HepG2 (cell line): ENCODE results near the gene SURF2. TPM values are rescaled to one million over a fixed set of nuclear protein-coding genes. Genes with fewer than 3 reads are reported as not detected.

Source experiments
- AHR ChIP-seq: IDR thresholded peaks from 2 replicates; pipeline ENCODE4 v1.6.1; 2018; ENCODE audit warnings: missing genetic modification reagents, missing compliant biosample characterization
- BRD4 ChIP-seq: sonication (generic); formaldehyde crosslinking; IDR thresholded peaks from 2 replicates; pipeline ENCODE4 v1.4.0; 2020; ENCODE audit warnings: missing genetic modification reagents
- CREM ChIP-seq, 2 experiments: sonication (generic) in 1 of 2; formaldehyde crosslinking in 1 of 2; IDR thresholded peaks; 2 replicates each; pipeline versions ENCODE4 v1.4.0 to v1.6.1; 2016 to 2020; ENCODE audit warnings: antibody characterized with exemption in 1 of 2, mild to moderate bottlenecking in 1 of 2, missing genetic modification reagents in 1 of 2
- DBP ChIP-seq: sonication (generic); formaldehyde crosslinking; IDR thresholded peaks from 2 replicates; pipeline ENCODE4 v1.4.0; 2020; ENCODE audit warnings: missing genetic modification reagents; ENCODE audit errors: not compliant biosample characterization
- DRAP1 ChIP-seq: IDR thresholded peaks from 2 replicates; pipeline ENCODE4 v1.6.1; 2016; ENCODE audit warnings: missing genetic modification reagents, missing compliant biosample characterization
- EEA1 ChIP-seq: sonication (generic); formaldehyde crosslinking; IDR thresholded peaks from 2 replicates; pipeline ENCODE4 v1.5.1; 2020; ENCODE audit warnings: mild to moderate bottlenecking, missing genetic modification reagents, borderline replicate concordance
- FOXM1 ChIP-seq: sonication (generic); formaldehyde crosslinking; IDR thresholded peaks from 2 replicates; pipeline ENCODE4 v1.5.0; 2020; ENCODE audit warnings: missing genetic modification reagents
- GPN1 ChIP-seq: sonication (generic); formaldehyde crosslinking; IDR thresholded peaks from 2 replicates; pipeline ENCODE4 v1.5.1; 2020; ENCODE audit warnings: missing genetic modification reagents, borderline replicate concordance
- KMT2B ChIP-seq: IDR thresholded peaks from 2 replicates; pipeline ENCODE4 v1.6.1; 2016; ENCODE audit warnings: missing genetic modification reagents, missing compliant biosample characterization
- MAFG ChIP-seq: sonication (generic); formaldehyde crosslinking; IDR thresholded peaks from 2 replicates; pipeline ENCODE4 v1.5.1; 2020; ENCODE audit warnings: mild to moderate bottlenecking, missing genetic modification reagents
- MED13 ChIP-seq: sonication (generic); formaldehyde crosslinking; IDR thresholded peaks from 2 replicates; pipeline ENCODE4 v1.5.0; 2020; ENCODE audit warnings: missing genetic modification reagents
- MTA1 ChIP-seq: sonication (generic); formaldehyde crosslinking; IDR thresholded peaks from 2 replicates; pipeline ENCODE4 v1.4.0; 2020; ENCODE audit warnings: missing genetic modification reagents, mild to moderate bottlenecking, borderline replicate concordance
- NFIC ChIP-seq: IDR thresholded peaks from 2 replicates; pipeline ENCODE4 v1.6.1; 2012; ENCODE audit warnings: mild to moderate bottlenecking, low read length, inconsistent platforms
- PHF21A ChIP-seq: sonication (generic); formaldehyde crosslinking; IDR thresholded peaks from 2 replicates; pipeline ENCODE4 v1.5.0; 2020; ENCODE audit warnings: mild to moderate bottlenecking, missing genetic modification reagents
- RARA ChIP-seq: IDR thresholded peaks from 2 replicates; pipeline ENCODE4 v1.6.1; 2016; ENCODE audit warnings: missing genetic modification reagents, missing compliant biosample characterization
- SPEN ChIP-seq: sonication (generic); formaldehyde crosslinking; IDR thresholded peaks from 2 replicates; pipeline ENCODE4 v1.5.1; 2020; ENCODE audit warnings: low read depth, mild to moderate bottlenecking, missing genetic modification reagents
- SSRP1 ChIP-seq: IDR thresholded peaks from 2 replicates; pipeline ENCODE4 v1.6.1; 2016; ENCODE audit warnings: control low read depth
- TP53 ChIP-seq: sonication (generic); formaldehyde crosslinking; conservative IDR thresholded peaks from 2 replicates; pipeline ENCODE4 v1.4.0; 2020; ENCODE audit warnings: missing genetic modification reagents
- U2AF1 ChIP-seq: fragments of 200-400 bp; formaldehyde crosslinking; optimal IDR thresholded peaks from 2 replicates; pipeline ENCODE3; 2017; ENCODE audit warnings: mild to moderate bottlenecking, low read depth, low read length
- ZFX ChIP-seq: sonication (generic); formaldehyde crosslinking; IDR thresholded peaks from 2 replicates; pipeline ENCODE4 v1.4.0; 2020; ENCODE audit warnings: mild to moderate bottlenecking, low read depth, missing genetic modification reagents, moderate library complexity
- ZIK1 ChIP-seq: sonication (generic); formaldehyde crosslinking; IDR thresholded peaks from 2 replicates; pipeline ENCODE4 v1.5.0; 2020; ENCODE audit warnings: mild to moderate bottlenecking, low read depth, missing genetic modification reagents, borderline replicate concordance
- ZNF234 ChIP-seq: sonication (generic); formaldehyde crosslinking; conservative IDR thresholded peaks from 2 replicates; pipeline ENCODE4 v1.5.1; 2020; ENCODE audit warnings: mild to moderate bottlenecking, missing genetic modification reagents
- ZNF264 ChIP-seq: sonication (generic); formaldehyde crosslinking; IDR thresholded peaks from 2 replicates; pipeline ENCODE4 v1.4.0; 2020; ENCODE audit warnings: missing genetic modification reagents
- ZNF543 ChIP-seq: sonication (generic); formaldehyde crosslinking; IDR thresholded peaks from 2 replicates; pipeline ENCODE4 v1.4.0; 2020; ENCODE audit warnings: mild to moderate bottlenecking, missing genetic modification reagents
- ZNF547 ChIP-seq: sonication (generic); formaldehyde crosslinking; IDR thresholded peaks from 2 replicates; pipeline ENCODE4 v1.5.1; 2020; ENCODE audit warnings: mild to moderate bottlenecking, missing genetic modification reagents
- ZNF678 ChIP-seq: sonication (generic); formaldehyde crosslinking; IDR thresholded peaks from 2 replicates; pipeline ENCODE4 v1.4.0; 2020; ENCODE audit warnings: mild to moderate bottlenecking, missing genetic modification reagents
- ZNF7 ChIP-seq: IDR thresholded peaks from 2 replicates; pipeline ENCODE4 v1.6.1; 2016; ENCODE audit warnings: missing biosample characterization, missing genetic modification reagents
- ZNF788 ChIP-seq: sonication (generic); formaldehyde crosslinking; IDR thresholded peaks from 2 replicates; pipeline ENCODE4 v1.5.0; 2020; ENCODE audit warnings: mild to moderate bottlenecking, missing genetic modification reagents, borderline replicate concordance
- ZNF878 ChIP-seq: sonication (generic); formaldehyde crosslinking; IDR thresholded peaks from 2 replicates; pipeline ENCODE4 v1.8.1; 2023; ENCODE audit warnings: mild to moderate bottlenecking, missing genetic modification reagents, moderate library complexity
- polyA plus RNA-seq, 8 experiments: library from polyadenylated mRNA; depleted of rRNA in 3 of 8; stranded (reverse) in 7 of 8; unstranded in 1 of 8; fragments of >200 nt; fragmentation: Illumina TruSeq in 4 of 8; extraction: Trizol in 4 of 8; gene quantifications; 2 replicates each; pipeline versions ENCODE4 v1.2.1 to v1.2.3, GENCODE V29; 2011 to 2016; ENCODE audit warnings: low read depth in 4 of 8, missing spikeins in 1 of 8, mixed read lengths in 1 of 8; ENCODE audit not compliant: insufficient read depth in 1 of 8
- total RNA-seq, 5 experiments: library from RNA; depleted of rRNA; stranded (reverse); fragments of >200 nt; fragmentation: Illumina TruSeq; extraction: Trizol; gene quantifications; 2 replicates each; pipeline ENCODE4 v1.2.3, GENCODE V29; 2016; ENCODE audit warnings: low read depth in 1 of 5
- TF ChIP-seq, protein P1 (sequence below): sonication (generic); formaldehyde crosslinking; IDR thresholded peaks from 2 replicates; pipeline ENCODE4 v1.4.0; 2020; ENCODE audit warnings: missing genetic modification reagents
- TF ChIP-seq, protein P2 (sequence below): sonication (generic); formaldehyde crosslinking; IDR thresholded peaks from 2 replicates; pipeline ENCODE4 v1.4.0; 2020; ENCODE audit warnings: missing genetic modification reagents

Gene SURF2
- total and polyA plus RNA-seq, 2 of the 13 experiments (the other 11 are each of a cell fraction or from before 2014, with no cell fraction given) = 6.3 to 13.6 TPM

DNA sequence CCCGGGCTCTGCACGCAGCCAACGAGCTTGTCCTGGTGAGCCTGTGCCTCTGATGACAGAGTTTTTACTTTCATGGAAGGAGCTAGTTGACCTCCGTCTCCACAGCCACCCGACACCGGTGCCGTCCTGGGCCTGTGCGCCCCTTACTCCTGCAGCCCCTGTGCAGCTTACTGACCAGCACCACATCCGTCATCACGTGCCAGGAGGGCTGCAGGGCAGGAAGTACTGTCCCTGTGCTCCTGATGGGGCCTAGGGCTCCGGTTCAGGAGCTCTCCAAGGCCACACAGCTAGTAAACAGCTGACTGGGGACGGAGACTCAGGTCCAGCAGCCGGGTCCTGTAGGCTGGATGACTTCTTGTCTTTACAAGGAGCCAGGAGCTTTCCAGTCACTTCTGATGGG, 30.0 kb downstream of the SURF2 start (continued):
- TF ChIP-seq, protein P1, sequence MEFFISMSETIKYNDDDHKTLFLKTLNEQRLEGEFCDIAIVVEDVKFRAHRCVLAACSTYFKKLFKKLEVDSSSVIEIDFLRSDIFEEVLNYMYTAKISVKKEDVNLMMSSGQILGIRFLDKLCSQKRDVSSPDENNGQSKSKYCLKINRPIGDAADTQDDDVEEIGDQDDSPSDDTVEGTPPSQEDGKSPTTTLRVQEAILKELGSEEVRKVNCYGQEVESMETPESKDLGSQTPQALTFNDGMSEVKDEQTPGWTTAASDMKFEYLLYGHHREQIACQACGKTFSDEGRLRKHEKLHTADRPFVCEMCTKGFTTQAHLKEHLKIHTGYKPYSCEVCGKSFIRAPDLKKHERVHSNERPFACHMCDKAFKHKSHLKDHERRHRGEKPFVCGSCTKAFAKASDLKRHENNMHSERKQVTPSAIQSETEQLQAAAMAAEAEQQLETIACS (CRISPR knock-in tag) = 0 out of 2 replicates have a peak, but pooled peaks have one; percentile 25
- TF ChIP-seq ZNF547 (CRISPR knock-in tag) = no peak
- TF ChIP-seq PHF21A (CRISPR knock-in tag) = no peak
- TF ChIP-seq EEA1 (CRISPR knock-in tag) = no peak
- no peak for TF ChIP-seq BRD4
- no peak for TF ChIP-seq FOXM1
- TF ChIP-seq TP53 (CRISPR knock-in tag) = no peak
- TF ChIP-seq ZNF7 (CRISPR knock-in tag) = no peak
- TF ChIP-seq DBP (CRISPR knock-in tag) = no peak
- no peak for TF ChIP-seq ZNF788
- TF ChIP-seq, protein P2, sequence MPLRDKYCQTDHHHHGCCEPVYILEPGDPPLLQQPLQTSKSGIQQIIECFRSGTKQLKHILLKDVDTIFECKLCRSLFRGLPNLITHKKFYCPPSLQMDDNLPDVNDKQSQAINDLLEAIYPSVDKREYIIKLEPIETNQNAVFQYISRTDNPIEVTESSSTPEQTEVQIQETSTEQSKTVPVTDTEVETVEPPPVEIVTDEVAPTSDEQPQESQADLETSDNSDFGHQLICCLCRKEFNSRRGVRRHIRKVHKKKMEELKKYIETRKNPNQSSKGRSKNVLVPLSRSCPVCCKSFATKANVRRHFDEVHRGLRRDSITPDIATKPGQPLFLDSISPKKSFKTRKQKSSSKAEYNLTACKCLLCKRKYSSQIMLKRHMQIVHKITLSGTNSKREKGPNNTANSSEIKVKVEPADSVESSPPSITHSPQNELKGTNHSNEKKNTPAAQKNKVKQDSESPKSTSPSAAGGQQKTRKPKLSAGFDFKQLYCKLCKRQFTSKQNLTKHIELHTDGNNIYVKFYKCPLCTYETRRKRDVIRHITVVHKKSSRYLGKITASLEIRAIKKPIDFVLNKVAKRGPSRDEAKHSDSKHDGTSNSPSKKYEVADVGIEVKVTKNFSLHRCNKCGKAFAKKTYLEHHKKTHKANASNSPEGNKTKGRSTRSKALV (CRISPR knock-in tag) = peak; percentile 83; the same call in 1 of the 2 replicates
- no peak for TF ChIP-seq KMT2B
- TF ChIP-seq MAFG = no peak
- TF ChIP-seq U2AF1 = no peak
- TF ChIP-seq ZNF264 (CRISPR knock-in tag) = peak; percentile 81; the same call in 1 of the 2 replicates
- TF ChIP-seq SSRP1 (CRISPR knock-in tag) = no peak
- no peak for TF ChIP-seq AHR (CRISPR knock-in tag)
- TF ChIP-seq RARA (CRISPR knock-in tag) = peak; percentile 23; the same call in 1 of the 2 replicates
- 0 out of 2 replicates have a peak, but pooled peaks have one; percentile 32 for TF ChIP-seq SPEN (CRISPR knock-in tag)
- no peak for TF ChIP-seq NFIC
- no peak for TF ChIP-seq ZNF678 (CRISPR knock-in tag)
- peak; percentile 93 for TF ChIP-seq ZFX (CRISPR knock-in tag)
- TF ChIP-seq MED13 (CRISPR knock-in tag) = no peak
- TF ChIP-seq ZNF234 = no peak
- TF ChIP-seq ZNF878 = no peak
- TF ChIP-seq GPN1 = no peak
- TF ChIP-seq DRAP1 = no peak
- no peak for TF ChIP-seq ZIK1 (CRISPR knock-in tag)
- TF ChIP-seq MTA1 = 0 out of 2 replicates have a peak, but pooled peaks have one; percentile 39
- TF ChIP-seq ZNF543 = no peak
- no peak for TF ChIP-seq CREM (IDR thresholded peaks at IDR 0.05)
- no peak for TF ChIP-seq CREM (CRISPR knock-in tag; IDR thresholded peaks at IDR 0.05)
